ENCODE measurements around the gene KIDINS220.

The KIDINS220 gene

DNA sequence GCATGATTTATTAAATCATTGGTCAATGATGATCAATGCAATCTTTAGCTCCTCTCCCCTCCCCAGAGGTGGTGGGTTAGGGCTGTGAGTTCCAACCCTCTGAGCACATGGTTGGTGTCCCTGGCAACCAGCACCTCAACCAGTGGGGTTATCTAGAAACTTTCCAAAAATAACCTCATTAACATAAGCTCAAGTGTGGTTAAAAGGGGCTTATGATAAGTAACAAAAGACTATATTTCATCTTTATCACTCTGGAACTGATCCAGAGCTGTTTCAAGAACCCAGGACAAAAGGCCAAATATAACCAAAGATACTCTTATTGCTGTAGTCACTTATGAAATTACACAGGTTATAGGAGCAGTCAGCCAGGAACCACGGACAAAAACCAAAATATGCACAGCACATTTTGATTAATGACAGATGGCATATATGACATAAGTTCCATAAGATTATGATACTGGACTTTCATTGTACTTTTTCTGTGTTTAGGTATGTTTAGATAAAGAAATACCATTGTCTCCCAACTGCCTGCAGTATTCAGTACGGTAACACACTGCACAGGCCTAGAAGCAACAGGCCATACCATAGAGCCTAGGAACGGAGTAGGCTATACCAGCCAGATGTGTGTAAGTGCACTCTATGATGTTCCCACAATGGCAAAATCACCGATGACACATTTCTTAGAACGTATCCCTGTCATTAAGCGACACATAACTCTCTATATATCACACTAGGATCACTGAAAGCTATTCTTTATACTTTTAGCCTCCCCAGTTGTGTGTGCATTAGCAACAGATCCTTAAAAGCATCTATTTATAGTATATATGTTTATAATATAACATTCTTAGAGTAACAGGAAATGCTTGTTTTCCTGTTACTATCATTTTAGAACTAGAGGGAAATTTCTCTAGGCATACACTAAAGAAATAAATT lies 31.9 kb downstream of the KIDINS220 start:
- no peak for DNase-seq (ENCODE audit: low spot score)

DNA sequence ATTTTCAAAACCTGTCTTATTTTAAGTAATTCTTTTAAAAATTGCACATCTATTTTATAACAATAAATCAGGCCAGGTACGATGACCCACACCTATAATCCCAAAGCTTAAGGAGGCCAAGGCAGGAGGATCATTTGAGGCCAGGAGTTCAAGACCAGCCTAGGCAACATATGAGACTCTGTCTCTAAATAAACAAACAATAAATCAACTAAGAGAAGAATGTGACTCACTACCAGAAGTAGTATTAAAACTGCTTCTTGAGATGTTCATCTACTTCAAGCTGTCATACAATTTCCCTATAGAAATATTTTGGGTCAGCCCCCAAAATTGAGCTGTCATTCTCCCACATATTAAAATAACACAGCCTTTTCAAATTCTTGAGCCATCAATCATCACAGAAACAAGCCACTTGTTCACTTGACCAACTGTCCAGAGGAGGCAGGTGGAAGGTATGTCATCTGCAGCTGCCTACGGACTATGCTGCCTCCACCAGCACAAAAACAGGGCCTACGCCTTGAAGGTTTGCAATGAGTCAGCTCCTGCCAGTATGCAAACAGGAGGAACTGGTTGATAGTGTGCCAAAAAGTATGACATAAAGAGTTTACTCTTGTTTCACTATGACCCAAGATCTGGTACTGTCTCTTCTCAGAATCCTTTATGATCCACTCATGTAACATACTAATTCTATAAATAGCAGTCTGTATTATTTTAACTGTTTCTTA lies 33.6 kb downstream of the KIDINS220 start:
- no peak for DNase-seq (ENCODE audit: low spot score)

DNA sequence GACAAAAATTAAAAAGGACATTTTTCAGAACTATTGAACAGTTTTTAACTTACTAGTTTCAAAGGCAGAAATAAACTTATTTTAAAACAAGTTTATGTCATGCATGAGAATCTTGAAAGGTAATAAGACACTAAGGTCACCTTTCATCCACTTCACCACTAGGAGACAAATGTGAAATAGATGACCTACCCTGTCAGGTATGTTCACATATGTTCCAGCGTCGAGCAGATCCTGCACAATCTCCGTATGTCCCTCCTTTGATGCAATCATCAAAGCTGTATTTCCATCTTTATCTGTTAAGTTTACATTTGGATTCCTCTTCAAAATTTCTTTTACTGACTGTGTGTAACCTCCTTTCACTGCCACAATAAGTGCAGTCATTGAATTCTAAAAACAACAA lies 34.7 kb downstream of the KIDINS220 start:
- no peak for DNase-seq (ENCODE audit: low spot score)

DNA sequence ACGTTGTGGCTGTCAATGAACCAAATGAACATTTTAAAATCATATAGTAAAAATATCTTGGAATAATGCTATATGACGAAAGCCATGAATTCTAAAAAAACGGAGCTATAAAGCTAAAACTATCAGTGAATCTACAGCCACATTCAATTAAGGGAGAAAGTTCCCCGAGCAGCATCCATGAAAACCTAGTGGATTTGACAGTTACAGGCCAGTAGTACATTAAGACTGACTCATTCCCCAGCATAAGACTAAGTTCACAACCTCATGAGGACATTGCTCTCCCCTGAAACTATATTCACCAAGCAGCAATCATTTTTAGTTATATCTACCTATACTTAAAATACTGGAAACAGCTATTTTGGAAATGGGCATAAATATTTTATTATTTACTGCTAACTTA lies 36.6 kb downstream of the KIDINS220 start:
- no peak for DNase-seq (ENCODE audit: low spot score)

DNA sequence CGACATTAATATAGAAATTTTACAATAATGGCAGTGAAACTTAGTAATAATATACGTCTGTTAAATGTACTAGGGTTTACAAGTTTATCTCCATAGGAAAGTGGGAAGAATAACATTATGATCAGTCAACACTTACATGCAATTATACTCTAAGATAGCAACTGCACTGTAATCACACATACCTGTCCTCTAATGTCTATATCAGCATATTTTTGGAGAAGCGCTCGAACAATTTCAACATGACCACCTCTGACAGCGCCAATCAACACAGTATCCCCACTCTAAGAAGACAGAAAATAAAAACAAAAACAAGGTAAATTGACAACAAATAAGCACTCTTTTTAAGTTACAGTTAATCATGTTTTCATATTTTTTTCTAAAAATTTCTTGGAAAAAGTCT lies 37.2 kb downstream of the KIDINS220 start:
- no peak for DNase-seq (ENCODE audit: low spot score)

GRCh38 chr2:8799004-8799403 lies 38.4 kb downstream of the KIDINS220 start:
- no peak for DNase-seq (ENCODE audit: low spot score)

- no peak for DNase-seq (ENCODE audit: low spot score)
Observed at GRCh38 chr2:8798393-8798792, 39.0 kb downstream of the KIDINS220 start.

DNA sequence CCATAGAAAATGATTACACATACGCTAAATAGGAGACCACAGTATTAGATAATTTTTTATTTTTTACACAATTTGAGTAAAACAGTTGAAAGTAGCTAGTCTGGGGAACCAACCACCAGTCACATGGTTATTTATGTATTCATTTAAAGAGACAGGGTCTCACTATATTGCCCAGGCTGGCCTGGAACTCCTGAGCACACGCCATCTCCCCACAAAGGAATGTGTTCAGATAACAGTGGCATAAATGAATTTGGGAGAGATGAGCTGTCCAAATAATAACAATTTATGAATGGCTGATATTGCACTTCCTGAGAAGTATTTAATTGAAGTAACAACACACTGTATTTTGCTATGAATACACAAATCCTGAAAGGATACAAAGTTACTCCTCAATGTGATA lies 39.7 kb downstream of the KIDINS220 start:
- no peak for DNase-seq (ENCODE audit: low spot score)

DNA sequence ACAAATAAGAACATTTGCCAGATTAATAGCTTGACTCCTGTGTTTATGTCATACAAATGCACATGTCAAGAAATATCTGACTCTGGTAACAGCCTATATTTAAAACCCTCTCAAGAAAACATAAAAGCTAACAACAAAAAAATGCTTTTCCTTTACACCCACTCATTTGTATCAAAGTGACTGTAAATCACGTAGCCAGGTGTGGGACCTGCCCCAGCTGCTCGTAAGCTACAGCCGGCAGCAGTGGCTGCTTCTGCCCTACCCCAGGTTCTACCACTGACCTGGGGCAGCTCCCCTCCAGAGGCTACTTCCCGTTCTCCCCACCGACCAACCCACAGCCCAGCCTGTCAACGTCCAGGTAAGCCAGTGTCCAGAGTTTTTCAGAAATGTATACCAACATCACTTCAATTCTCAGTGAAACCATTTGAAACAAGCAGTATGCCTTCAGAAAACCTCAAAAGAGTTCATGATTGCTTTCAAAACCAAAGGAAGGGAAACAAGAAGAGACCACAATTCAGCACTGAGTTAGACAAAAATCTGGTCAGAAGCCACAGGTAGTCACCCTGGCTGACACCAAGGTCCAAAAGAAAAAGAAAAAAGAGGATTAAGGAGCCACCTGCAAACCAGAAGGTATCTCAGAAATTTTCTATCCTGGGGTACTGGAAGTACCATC lies 40.4 kb downstream of the KIDINS220 start:
- DNase-seq (ENCODE audit: low spot score) = no peak

- DNase-seq (ENCODE audit: low spot score) = no peak
Observed at GRCh38 chr2:8796315-8796848, 41.0 kb downstream of the KIDINS220 start.

DNA sequence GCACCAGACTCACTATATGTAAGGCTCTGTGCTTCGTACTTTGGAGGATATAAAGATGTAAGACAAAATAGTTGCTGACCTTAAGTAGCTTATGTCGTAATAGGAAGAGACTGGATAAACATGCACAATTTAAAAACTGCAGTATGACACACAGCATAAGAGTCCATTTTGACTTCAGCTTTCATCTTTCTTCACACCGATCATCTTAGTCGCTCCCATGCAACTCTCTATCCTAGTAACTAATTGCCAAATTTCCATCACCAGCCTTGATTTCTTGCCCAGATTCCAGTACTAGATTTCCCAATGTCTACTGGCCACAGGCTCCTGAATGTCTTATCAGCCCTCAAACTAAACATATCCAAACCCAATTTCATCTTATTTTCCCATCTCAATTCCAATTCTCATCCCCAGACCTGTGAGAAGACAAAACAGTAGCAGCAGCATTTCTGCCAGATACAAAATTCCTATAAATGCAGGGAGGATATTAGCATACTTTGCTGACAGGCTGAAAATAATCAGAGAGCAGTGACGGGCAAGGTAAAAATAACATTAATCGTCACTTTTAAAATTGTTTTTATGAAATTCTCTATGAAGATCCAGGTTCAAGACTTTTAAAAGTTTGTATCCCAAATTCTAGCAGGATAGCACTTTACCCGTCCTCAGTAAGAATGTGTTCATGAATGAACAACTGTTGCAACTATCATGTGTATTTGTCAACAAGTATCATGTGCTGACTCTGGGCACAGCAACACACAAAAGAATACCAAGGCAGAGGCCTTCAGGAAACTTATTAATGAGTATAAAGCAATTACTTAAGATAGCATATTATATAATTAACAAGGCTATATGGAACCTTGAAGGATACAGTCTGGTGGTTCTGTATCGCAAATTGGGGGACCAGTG lies 42.2 kb downstream of the KIDINS220 start:
- no peak for DNase-seq (ENCODE audit: low spot score)

DNA sequence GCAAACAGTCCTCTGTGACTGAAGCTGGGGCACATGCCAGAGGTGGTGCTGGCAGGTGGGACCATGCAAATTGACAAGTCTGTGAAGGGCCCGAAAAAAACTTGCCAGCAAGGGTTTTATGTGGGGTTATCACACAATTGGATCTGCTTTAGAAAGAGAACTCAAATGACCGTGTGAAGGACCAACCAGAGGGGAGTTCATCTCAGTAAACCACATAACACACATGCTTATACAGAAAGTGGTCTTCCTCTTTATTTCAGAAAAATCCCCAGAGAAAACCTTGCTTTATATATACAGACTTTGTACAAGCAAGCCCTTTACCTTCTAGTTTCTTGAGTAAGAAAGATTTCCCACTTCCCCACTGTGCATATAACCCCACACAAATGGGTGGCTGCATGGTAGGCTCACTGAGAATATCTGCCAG lies 46.7 kb downstream of the KIDINS220 start:
- no peak for DNase-seq (ENCODE audit: low spot score)

DNA sequence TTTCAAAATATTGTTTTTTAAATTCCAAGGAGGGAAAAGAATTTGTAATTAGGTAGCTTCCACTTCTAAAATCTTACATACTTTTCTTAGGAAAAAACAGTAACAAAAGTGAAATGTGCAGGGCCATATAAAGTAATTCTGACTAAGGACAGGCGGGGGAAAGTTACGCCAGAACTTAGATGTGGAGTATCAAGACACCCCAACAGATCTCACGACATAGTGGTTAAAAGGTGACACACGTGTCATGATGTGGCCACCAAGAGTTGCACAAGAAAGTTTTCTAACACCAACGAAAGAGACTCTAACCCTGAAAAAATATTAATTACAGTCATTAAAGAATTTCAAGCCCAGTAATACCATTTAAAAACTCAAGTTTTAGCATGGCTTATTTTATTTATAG lies 51.0 kb downstream of the KIDINS220 start:
- DNase-seq (ENCODE audit: low spot score) = no peak

- DNase-seq (ENCODE audit: low spot score) = peak; percentile 34
Observed at GRCh38 chr2:8779795-8780671, 57.4 kb downstream of the KIDINS220 start.

GRCh38 chr2:8774371-8774770 lies 63.0 kb downstream of the KIDINS220 start:
- DNase-seq (ENCODE audit: low spot score) = no peak

DNA sequence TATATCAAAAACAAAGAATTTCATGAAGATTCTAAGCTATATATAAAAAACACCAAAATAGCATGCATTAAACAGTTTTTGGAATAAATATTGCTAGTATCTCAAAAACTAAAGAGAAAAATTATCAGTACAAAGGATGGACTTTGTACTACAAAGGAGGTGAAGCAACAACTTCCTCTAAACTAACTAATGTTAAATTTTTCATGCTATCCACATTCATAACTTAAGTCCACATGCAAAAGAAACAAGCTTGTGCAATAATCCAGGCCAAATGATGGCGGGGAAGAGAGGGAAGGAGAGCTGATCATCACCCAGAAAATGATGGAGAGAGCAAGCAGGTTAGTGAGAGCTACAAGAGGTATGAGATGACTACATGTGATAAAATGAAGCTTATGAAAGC lies 70.1 kb downstream of the KIDINS220 start:
- no peak for DNase-seq (ENCODE audit: low spot score)

DNA sequence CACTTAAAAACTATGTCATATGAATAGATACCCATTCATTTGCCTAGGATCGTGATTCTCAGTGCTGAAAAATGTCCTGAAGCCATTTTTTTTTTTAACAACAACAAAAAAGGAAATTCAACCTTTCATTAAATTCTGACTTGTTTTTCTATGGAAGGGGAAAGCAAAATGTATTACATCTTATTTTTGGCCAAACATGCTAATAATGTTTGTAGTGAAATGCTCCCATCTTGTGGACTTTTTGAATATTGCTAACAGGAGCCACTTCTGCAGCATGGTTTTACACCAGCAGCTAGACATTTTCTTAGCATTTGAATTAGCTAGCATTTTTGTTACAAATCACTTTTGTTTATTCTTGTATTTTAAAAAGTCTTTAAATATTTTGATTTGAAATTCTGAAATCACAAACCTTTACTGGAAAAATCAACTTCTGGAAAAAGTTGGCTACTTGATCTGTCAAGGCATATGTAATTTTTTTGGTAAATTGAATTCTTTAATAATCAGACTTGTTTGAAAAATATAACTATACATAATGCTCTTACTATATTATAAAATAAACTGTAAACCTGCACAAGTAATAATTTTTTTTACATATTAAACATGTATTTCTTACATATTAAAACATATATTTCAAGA lies 75.8 kb downstream of the KIDINS220 start:
- peak; percentile 61 for DNase-seq (ENCODE audit: low spot score)

- DNase-seq (ENCODE audit: low spot score) = no peak
Observed at GRCh38 chr2:8756716-8757115, 80.7 kb downstream of the KIDINS220 start.

DNA sequence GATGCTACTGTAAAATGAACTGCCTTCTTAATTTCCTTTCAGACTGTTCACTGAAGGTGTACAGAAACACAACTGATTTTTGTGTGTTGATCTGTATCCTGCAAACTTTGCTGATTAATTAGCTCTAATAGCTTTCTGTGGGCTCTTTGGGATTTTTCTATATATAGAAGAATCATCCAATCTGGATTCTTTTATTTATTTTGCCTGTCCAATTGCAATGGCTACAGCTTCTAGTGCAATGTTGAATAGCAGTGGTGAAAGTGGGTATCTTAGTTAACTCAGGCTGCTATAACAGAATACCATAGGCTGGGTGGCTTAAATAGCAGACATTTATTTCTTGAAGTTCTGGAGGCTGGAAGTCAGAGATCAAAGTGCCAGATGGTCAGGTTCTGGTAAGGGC lies 81.2 kb downstream of the KIDINS220 start:
- DNase-seq (ENCODE audit: low spot score) = no peak
